ENCODE results near the gene COL23A1. TPM values are rescaled to one million over a fixed set of nuclear protein-coding genes. Genes with fewer than 3 reads are reported as not detected.

Gene COL23A1
- total and polyA plus RNA-seq, 2 experiments from 2014 or later = 1.1 to 5.1 TPM

DNA sequence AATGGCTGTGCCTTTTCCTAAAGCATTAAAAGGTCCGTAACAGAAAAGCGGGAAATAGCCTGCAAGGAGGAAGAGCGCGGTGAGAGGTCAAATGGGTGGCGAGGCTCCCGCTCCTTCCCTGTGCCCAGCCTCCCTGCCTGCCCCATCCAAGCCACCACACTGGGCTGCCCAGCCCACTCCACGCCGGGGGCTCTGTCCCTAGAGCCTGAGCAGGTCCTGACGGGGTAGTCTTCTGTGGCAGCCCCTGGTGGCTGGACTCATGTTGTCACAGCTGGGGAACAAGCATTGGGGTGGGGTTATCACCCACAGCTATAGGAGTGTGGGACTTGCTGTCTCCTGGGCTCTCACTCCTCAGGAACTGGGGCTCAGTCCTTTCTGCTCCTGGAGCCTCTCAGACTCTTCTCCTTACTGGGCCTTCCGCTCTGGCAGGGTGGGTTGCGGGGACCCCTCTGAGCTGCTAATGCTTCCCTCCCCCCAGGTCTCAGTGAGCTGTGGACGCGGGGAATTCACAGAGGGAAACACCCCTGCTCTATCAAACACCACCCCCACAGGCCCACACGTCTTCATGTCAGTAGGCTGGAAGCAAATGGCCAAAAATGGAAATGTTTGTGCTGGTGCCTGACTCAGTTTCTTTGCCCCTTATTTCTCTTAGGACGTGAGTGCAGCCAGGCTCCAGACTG is 205.2 kb downstream of the COL23A1 start:
- H3K79me2 ChIP-seq = no peaks in the 10 kb centered on the region
- no peaks in the 10 kb centered on the region for H3K27me3 ChIP-seq
- H3K9me2 ChIP-seq (replicated peaks; ENCODE audit: insufficient read depth) = no peaks in the 10 kb centered on the region
- TF ChIP-seq, protein P1, sequence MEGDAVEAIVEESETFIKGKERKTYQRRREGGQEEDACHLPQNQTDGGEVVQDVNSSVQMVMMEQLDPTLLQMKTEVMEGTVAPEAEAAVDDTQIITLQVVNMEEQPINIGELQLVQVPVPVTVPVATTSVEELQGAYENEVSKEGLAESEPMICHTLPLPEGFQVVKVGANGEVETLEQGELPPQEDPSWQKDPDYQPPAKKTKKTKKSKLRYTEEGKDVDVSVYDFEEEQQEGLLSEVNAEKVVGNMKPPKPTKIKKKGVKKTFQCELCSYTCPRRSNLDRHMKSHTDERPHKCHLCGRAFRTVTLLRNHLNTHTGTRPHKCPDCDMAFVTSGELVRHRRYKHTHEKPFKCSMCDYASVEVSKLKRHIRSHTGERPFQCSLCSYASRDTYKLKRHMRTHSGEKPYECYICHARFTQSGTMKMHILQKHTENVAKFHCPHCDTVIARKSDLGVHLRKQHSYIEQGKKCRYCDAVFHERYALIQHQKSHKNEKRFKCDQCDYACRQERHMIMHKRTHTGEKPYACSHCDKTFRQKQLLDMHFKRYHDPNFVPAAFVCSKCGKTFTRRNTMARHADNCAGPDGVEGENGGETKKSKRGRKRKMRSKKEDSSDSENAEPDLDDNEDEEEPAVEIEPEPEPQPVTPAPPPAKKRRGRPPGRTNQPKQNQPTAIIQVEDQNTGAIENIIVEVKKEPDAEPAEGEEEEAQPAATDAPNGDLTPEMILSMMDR (IDR thresholded peaks at IDR 0.05; ENCODE audit: poor library complexity) = no peak
- TF ChIP-seq EZH2phosphoT487 (IDR thresholded peaks at IDR 0.05; ENCODE audit: low read depth, severe bottlenecking, unreplicated experiment) (no peak), EZH2 (IDR thresholded peaks at IDR 0.05; ENCODE audit: borderline replicate concordance) (no peak)
- H3K4me1 ChIP-seq (ENCODE audit: insufficient read depth) = peaks cover 41% of the 10 kb centered on the region
- no peak overlapping the region for H3K27ac ChIP-seq
- H4K20me1 ChIP-seq (ENCODE audit: insufficient read depth, poor library complexity, severe bottlenecking) = no peaks in the 10 kb centered on the region
- no peaks in the 10 kb centered on the region for H3K9me3 ChIP-seq (ENCODE audit: low read depth)
- no peak overlapping the region for H3K4me2 ChIP-seq
- 90% methylated on average over 15 of the region's 15 CpGs for WGBS (ENCODE audit: low lambda C conversion rate, missing lambda C conversion rate)
- DNase-seq (ENCODE audit: low spot score) = no peak
- no peak overlapping the region for H3K4me3 ChIP-seq
- H2AFZ ChIP-seq = no peak overlapping the region
- H3K36me3 ChIP-seq (replicated peaks; ENCODE audit: insufficient read depth, low read depth) = no peaks in the 10 kb centered on the region

DNA sequence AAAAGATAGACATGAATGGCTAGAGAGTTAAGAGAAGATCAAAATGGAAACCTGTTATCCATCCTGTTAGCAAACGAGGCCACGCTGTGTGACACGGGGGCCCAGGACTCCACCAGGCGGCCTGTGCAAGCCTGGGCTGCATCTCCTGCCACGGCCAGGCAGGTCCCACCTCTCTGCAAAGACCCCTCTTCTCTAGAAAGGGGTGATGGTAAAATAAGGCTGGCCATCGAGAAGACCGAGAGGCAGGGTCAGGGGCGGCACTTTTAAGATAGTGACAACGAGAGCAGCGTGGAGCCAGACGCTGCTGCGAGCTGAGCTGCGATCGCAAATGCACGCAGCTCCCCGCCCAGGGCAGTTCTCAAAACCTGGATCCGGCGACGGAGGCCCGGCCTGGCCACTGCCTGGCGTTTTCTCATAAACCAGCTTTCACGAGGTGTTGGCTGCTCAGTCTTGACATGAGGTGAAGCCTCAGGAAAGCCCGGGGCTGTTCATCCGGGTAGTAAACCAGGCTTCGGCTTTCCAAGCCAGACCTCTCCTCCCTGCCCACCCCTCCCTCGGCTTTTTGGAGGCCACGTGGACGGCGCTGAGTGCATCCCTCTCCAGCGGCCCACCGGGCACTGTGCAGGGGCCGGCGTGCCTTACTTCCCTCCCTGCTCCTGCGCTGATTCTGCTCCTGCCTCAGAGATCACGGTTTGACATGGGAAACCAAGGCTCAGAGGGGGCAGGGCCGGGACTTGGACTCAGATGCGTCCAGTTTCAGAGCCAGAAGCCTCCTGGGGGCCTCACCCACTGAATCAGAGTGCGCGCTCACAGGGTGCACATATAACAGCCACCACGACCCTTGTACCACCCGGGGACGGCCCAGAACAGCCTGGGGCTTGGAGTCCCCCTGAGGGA is 206.0 kb downstream of the COL23A1 start:
- Histone ChIP-seq H3K27me3 (no peaks in the 10 kb centered on the region), H4K20me1 (ENCODE audit: insufficient read depth, poor library complexity, severe bottlenecking) (no peaks in the 10 kb centered on the region), H3K4me2 (peak overlapping the region; percentile 59), H3K36me3 (replicated peaks; ENCODE audit: insufficient read depth, low read depth) (no peaks in the 10 kb centered on the region), H3K27ac (no peak overlapping the region), H3K79me2 (no peaks in the 10 kb centered on the region), H3K4me1 (ENCODE audit: insufficient read depth) (peaks cover 43% of the 10 kb centered on the region), H3K9me3 (ENCODE audit: low read depth) (no peaks in the 10 kb centered on the region), H3K4me3 (no peak overlapping the region), H2AFZ (no peak overlapping the region), H3K9me2 (replicated peaks; ENCODE audit: insufficient read depth) (no peaks in the 10 kb centered on the region)
- DNase-seq (ENCODE audit: low spot score) = peak; percentile 85
- WGBS (ENCODE audit: low lambda C conversion rate, missing lambda C conversion rate) = 42% methylated on average over 40 of the region's 42 CpGs
- TF ChIP-seq EZH2 (IDR thresholded peaks at IDR 0.05; ENCODE audit: borderline replicate concordance) = no peak
- TF ChIP-seq, protein P1 (IDR thresholded peaks at IDR 0.05; ENCODE audit: poor library complexity) = no peak
- TF ChIP-seq EZH2phosphoT487 (IDR thresholded peaks at IDR 0.05; ENCODE audit: low read depth, severe bottlenecking, unreplicated experiment) = no peak

- Histone ChIP-seq H4K20me1 (ENCODE audit: insufficient read depth, poor library complexity, severe bottlenecking) (no peaks in the 10 kb centered on the region), H3K36me3 (replicated peaks; ENCODE audit: insufficient read depth, low read depth) (no peaks in the 10 kb centered on the region), H3K4me2 (peak overlapping the region; percentile 59), H3K27me3 (no peaks in the 10 kb centered on the region), H2AFZ (no peak overlapping the region), H3K27ac (no peak overlapping the region), H3K4me1 (ENCODE audit: insufficient read depth) (peaks cover 44% of the 10 kb centered on the region), H3K79me2 (no peaks in the 10 kb centered on the region), H3K9me2 (replicated peaks; ENCODE audit: insufficient read depth) (no peaks in the 10 kb centered on the region), H3K4me3 (no peak overlapping the region), H3K9me3 (ENCODE audit: low read depth) (no peaks in the 10 kb centered on the region)
- TF ChIP-seq EZH2phosphoT487 (IDR thresholded peaks at IDR 0.05; ENCODE audit: low read depth, severe bottlenecking, unreplicated experiment) (no peak), EZH2 (IDR thresholded peaks at IDR 0.05; ENCODE audit: borderline replicate concordance) (no peak)
- TF ChIP-seq, protein P1 (IDR thresholded peaks at IDR 0.05; ENCODE audit: poor library complexity) = no peak
- DNase-seq (ENCODE audit: low spot score) = no peak
- 83% methylated on average over 13 of the region's 13 CpGs for WGBS (ENCODE audit: low lambda C conversion rate, missing lambda C conversion rate)
Measured at GRCh38 chr5:178383301-178383918, 206.8 kb downstream of the COL23A1 start.

Data from hepatocyte (in vitro differentiated cells).